ENCODE measurements around the gene ELN. TPM values are rescaled to one million over a fixed set of nuclear protein-coding genes. Genes with fewer than 3 reads are reported as not detected.

The ELN gene
- total RNA-seq, 2 donors from 2014 or later, result not detected

DNA sequence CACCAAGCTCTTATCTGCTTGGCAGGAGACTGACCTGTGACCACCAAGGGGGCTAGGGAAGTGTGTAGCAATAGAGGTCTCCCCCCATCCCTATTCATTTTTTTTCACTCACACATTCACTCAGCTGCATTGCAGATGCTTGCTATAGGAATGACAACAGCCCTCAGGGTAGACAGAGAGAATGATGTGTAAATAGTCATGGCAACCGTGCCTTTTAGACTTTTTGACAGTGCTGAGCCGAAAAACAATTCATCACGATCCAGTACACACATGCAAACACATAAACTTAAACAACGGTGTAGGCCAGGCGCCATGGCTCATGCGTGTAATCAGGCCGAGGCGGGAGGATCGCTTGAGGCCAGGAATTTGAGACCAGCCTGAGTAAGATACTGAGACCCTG is 7.6 kb upstream of the ELN start:
- Mint-ChIP-seq H3K4me1 (peaks cover 2% of the 10 kb centered on the region), H3K36me3 (ENCODE audit: low read depth) (no peaks in the 10 kb centered on the region), H3K27me3 (peaks cover 41% of the 10 kb centered on the region), H3K4me3 (no peak overlapping the region), H3K27ac (no peak overlapping the region)
- DNase-seq, result no peak
- no peaks in the 10 kb centered on the region for H3K9me3 ChIP-seq (ENCODE audit: control insufficient read depth, low read length, poor library complexity, severe bottlenecking)
- no peak for ATAC-seq

DNA sequence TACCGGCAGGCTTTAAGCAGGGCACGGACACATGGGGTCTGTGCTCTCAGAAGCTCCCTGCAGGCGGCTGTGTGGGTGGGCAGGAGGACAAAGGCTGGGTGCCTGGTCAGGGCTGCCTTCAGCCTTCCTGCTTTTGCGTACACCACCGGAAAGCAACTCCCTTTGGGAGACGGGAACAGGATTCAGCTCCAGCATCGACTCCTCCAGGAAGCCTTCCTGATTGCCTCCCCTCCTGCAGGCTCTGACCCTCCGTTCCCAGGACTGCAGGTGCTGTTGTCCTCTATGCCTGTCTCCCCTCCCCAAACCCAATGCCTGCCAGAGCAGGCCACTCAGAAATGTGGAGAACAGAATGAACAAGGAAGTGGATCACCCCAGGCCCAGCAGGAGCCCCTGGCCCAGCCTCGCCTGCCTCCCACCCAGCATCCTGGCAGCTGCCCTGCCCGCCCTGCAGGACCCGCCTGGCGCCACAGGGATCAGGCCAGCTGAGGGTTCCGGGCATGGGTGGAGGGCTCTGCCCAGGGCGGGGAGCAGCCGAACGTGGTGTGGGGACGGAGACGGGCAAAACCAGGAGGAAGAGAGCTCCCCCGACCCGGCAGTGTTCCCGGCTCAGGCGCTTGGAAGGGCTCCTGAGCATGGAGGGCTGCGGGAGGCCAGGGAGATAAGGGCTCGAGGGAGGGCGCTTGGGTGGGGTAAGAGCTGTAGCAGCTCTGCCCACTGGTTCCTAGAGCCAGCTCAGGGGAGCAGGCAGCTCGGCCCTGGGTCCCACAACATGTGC is 6.2 kb upstream of the ELN start:
- H3K4me1 Mint-ChIP-seq, result peaks cover 8% of the 10 kb centered on the region

DNA sequence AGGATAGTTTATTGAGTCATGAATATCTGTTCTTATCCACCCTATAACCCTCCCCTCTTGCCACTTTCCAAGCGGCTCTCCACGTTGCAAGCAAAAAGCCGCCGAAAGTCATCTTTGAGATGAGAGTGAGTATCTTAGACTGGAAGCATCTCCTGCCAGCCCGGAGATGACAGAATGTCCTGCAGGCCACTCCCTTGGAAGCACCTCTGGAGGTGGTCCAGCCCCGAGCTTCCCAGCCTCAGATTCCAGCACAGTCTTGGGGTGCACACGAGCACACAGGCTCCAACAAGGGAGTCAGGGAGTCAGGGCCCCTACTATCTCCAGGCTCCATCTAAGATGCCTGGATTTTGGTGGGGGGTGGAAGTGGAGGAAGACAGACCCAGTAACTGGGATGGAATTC is 5.5 kb upstream of the ELN start:
- no peaks in the 10 kb centered on the region for H3K9me3 ChIP-seq (ENCODE audit: control insufficient read depth, low read length, poor library complexity, severe bottlenecking)
- Mint-ChIP-seq H3K27ac (no peak overlapping the region), H3K4me1 (peaks cover 10% of the 10 kb centered on the region), H3K27me3 (peaks cover 56% of the 10 kb centered on the region), H3K4me3 (no peak overlapping the region), H3K36me3 (ENCODE audit: low read depth) (peaks cover 2% of the 10 kb centered on the region)
- no peak for DNase-seq
- ATAC-seq, result no peak

More for the DNA sequence above, 6.2 kb upstream of the ELN start:
- no peak for DNase-seq
- no peaks in the 10 kb centered on the region for H3K9me3 ChIP-seq (ENCODE audit: control insufficient read depth, low read length, poor library complexity, severe bottlenecking)
- H3K27ac Mint-ChIP-seq, result no peak overlapping the region
- peaks cover 55% of the 10 kb centered on the region for H3K27me3 Mint-ChIP-seq
- no peak for ATAC-seq
- peaks cover 2% of the 10 kb centered on the region for H3K36me3 Mint-ChIP-seq (ENCODE audit: low read depth)
- H3K4me3 Mint-ChIP-seq, result no peak overlapping the region

DNA sequence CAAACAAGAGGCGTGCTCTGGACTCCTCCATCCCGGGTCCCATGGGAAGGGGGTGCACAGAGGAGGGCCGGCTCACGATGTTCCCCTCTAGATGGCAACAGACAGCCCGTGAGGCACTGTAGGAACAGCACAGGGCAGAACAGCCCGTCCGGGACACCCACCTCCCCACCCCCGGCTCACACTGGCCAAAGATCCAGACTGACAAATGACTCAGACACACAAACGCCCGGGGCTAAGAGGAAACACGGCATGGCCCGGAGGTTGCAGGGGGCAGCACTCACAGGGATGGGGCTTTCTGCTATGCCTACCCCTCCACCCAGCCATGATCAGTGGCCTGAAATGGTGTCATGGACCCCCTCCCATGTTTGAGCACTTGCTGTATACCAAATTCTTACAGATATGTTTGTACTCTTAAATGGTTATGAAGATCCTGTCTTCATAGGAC is 4.9 kb upstream of the ELN start:
- ATAC-seq, result no peak
- H3K27ac Mint-ChIP-seq, result no peak overlapping the region

DNA sequence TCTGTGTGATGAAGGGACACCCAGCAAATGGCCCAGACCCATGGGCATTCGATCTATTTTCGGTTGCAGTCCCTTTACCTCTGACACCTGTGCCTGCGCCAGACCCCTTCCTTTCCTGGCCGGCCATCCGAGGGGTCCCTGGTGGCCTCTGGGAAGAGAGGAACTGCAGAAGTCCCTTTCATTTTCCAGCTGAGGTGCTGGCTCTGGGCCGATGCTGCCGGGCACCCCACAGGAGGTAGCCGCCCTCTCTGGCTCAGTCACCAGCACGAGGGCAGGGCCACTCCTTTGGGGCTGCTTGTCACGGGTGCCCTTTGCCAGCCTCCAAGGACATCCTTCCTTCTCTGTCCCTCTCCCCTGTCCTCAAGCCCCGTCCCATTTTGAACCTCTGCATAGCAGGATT is 4.2 kb upstream of the ELN start:
- Mint-ChIP-seq H3K4me1 (peaks cover 10% of the 10 kb centered on the region), H3K27ac (no peak overlapping the region), H3K27me3 (peaks cover 48% of the 10 kb centered on the region), H3K4me3 (no peak overlapping the region), H3K36me3 (ENCODE audit: low read depth) (peaks cover 2% of the 10 kb centered on the region)
- no peaks in the 10 kb centered on the region for H3K9me3 ChIP-seq (ENCODE audit: control insufficient read depth, low read length, poor library complexity, severe bottlenecking)
- DNase-seq, result no peak
- ATAC-seq, result no peak

More for the DNA sequence above, 4.9 kb upstream of the ELN start:
- peaks cover 50% of the 10 kb centered on the region for H3K27me3 Mint-ChIP-seq
- peaks cover 2% of the 10 kb centered on the region for H3K36me3 Mint-ChIP-seq (ENCODE audit: low read depth)
- no peak overlapping the region for H3K4me3 Mint-ChIP-seq
- H3K4me1 Mint-ChIP-seq, result peaks cover 10% of the 10 kb centered on the region
- H3K9me3 ChIP-seq (ENCODE audit: control insufficient read depth, low read length, poor library complexity, severe bottlenecking), result no peaks in the 10 kb centered on the region
- DNase-seq, result no peak

DNA sequence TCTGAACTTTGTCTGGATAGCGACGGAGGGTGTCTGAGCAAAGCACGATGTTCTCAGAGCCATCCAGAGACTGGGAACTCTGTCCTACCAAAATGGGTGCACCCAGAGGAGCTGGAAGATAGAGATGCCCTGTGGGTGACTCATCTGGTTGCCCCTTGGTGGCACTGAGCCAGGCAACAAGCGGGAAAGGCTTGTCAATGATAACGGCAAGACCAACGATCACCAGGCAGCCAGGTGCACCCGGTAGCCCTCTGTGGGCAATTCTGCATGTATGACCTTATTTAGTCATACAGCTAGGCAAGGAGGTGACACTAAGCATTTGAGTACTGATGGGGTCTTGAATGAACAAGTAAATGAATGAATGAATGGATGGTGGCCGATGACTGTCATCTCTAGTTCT is 2.8 kb upstream of the ELN start:
- H3K4me3 Mint-ChIP-seq, result no peak overlapping the region
- ATAC-seq, result no peak
- H3K27me3 Mint-ChIP-seq, result peaks cover 59% of the 10 kb centered on the region
- DNase-seq, result no peak
- H3K9me3 ChIP-seq (ENCODE audit: control insufficient read depth, low read length, poor library complexity, severe bottlenecking), result no peaks in the 10 kb centered on the region
- H3K36me3 Mint-ChIP-seq (ENCODE audit: low read depth), result peaks cover 4% of the 10 kb centered on the region
- H3K27ac Mint-ChIP-seq, result no peak overlapping the region
- H3K4me1 Mint-ChIP-seq, result peaks cover 14% of the 10 kb centered on the region

DNA sequence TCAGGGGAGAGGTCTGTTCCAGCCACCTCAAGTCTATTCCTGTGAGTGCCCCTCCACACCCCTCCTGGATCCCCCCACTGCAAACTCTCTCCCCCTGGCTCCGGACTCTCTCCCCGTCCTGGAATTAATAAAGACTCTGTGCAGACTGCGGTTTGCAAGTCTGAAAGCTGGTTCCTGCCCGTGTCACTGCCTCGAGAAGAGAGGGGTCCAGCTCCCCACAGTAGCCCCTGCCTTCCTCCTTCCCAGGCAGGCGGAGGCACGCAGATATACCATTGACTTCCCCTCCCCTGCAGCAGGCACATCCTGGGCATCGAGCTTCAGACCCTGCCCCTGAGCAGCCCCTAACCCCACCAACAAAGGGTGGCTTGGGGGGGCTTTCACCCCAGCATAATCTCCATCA is 2.2 kb upstream of the ELN start:
- Mint-ChIP-seq H3K36me3 (ENCODE audit: low read depth) (peaks cover 4% of the 10 kb centered on the region), H3K27ac (no peak overlapping the region), H3K4me1 (peaks cover 14% of the 10 kb centered on the region), H3K27me3 (peaks cover 62% of the 10 kb centered on the region), H3K4me3 (no peak overlapping the region)
- no peaks in the 10 kb centered on the region for H3K9me3 ChIP-seq (ENCODE audit: control insufficient read depth, low read length, poor library complexity, severe bottlenecking)
- DNase-seq (no peak), ATAC-seq (no peak)

DNA sequence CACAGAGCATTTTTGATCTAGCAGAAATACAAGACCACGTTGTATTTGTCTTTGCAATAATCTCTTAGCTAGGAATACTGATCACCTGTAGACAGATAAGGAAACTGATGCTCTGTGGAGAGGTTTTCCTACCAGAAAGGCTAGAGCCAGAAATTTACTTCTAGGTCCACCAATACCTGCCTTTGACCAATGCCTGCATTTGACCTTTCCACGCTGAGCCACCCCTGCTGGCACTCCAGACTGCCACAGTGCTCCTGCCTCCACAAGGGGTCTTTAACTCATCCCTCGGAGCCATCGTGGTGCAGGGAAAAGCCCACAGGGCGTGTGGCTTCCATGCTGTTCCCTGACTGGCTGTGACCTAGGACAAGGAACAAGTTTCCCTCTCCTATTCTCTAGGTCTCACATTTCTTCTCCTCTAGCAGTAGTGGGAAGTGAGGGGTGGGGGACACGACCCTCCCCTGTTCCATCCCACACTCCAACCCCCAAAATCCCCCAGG is 1.5 kb upstream of the ELN start:
- no peaks in the 10 kb centered on the region for H3K9me3 ChIP-seq (ENCODE audit: control insufficient read depth, low read length, poor library complexity, severe bottlenecking)
- H3K36me3 Mint-ChIP-seq (ENCODE audit: low read depth), result peaks cover 4% of the 10 kb centered on the region
- DNase-seq (no peak), ATAC-seq (peak; percentile 10)
- H3K4me1 Mint-ChIP-seq, result peaks cover 14% of the 10 kb centered on the region
- no peak overlapping the region for H3K4me3 Mint-ChIP-seq
- peak overlapping the region; percentile 24 for H3K27ac Mint-ChIP-seq
- H3K27me3 Mint-ChIP-seq, result peaks cover 67% of the 10 kb centered on the region

DNA sequence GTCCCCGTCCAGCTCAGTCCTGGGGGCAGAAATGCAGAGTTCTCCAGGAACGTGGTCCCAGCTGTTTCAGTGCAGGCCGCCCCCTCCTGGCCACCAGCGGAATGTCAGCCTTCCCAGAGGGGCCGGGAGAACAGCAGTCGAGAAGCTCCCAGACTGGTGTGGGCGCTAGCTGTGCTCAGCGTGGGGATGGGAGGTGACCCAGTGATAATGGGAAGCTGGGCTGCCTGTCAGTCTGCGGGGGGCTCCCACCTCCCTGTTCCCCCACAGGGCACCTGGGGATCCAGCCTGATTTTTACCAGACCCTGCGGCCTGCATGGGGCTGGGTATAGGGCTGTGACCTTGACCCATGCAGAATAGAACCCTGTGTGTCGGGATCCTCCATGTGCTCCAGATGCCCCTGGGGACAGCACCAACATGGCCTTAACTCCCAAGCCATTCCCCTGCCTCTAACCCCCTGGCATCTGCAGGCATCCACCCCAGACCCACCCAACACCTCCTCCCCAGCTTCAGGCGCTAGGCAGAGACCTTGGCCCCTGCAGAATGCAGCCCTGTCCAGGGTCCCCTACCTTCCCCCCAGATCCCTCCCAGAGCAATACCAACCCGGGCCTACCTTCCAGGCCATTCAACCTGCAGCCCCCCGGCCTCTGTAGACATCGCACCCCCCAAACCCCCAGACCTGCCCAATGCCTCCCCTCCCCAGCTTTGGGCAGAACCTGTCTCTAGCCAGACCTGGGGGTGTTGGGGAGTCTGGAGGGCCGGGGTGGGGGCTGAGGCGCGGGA is 880 bp upstream of the ELN start:
- Mint-ChIP-seq H3K4me3 (no peak overlapping the region), H3K27me3 (peaks cover 71% of the 10 kb centered on the region), H3K36me3 (ENCODE audit: low read depth) (peaks cover 4% of the 10 kb centered on the region), H3K4me1 (peaks cover 16% of the 10 kb centered on the region), H3K27ac (peak overlapping the region; percentile 24)
- DNase-seq (peak; percentile 37 to 57 (median 40)), ATAC-seq (peak; percentile 81)
- no peaks in the 10 kb centered on the region for H3K9me3 ChIP-seq (ENCODE audit: control insufficient read depth, low read length, poor library complexity, severe bottlenecking)

DNA sequence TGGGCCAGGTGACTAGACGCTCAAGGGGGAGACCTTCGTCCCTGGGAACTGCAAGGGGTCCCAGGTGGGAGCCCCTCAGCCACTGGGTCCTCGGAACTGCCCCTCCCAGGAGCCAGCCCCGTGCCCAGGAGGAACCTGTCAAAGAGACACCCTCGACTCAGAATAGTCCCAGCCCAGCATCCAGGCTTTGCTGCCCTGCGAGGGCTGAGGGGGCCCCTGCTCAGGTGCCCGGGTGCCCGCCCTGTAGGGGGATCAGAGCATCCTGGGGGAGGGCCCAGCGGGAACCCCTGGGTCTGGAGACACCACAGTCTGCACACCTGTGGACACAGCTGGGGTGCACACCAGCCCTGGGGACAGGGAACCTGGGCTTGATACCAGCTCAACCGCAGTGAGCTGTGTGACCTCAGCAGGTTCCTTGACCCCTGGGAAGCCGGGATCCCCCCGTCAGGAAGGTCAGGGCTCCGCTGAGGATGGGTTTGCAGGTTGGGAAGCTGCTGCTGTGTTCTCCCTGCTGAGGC is 407 bp downstream of the ELN start:
- H3K36me3 Mint-ChIP-seq (ENCODE audit: low read depth), result peaks cover 4% of the 10 kb centered on the region
- DNase-seq, result no peak
- no peaks in the 10 kb centered on the region for H3K9me3 ChIP-seq (ENCODE audit: control insufficient read depth, low read length, poor library complexity, severe bottlenecking)
- peaks cover 70% of the 10 kb centered on the region for H3K27me3 Mint-ChIP-seq
- no peak overlapping the region for H3K27ac Mint-ChIP-seq
- H3K4me3 Mint-ChIP-seq, result no peak overlapping the region
- no peak for ATAC-seq
- H3K4me1 Mint-ChIP-seq, result peaks cover 17% of the 10 kb centered on the region

DNA sequence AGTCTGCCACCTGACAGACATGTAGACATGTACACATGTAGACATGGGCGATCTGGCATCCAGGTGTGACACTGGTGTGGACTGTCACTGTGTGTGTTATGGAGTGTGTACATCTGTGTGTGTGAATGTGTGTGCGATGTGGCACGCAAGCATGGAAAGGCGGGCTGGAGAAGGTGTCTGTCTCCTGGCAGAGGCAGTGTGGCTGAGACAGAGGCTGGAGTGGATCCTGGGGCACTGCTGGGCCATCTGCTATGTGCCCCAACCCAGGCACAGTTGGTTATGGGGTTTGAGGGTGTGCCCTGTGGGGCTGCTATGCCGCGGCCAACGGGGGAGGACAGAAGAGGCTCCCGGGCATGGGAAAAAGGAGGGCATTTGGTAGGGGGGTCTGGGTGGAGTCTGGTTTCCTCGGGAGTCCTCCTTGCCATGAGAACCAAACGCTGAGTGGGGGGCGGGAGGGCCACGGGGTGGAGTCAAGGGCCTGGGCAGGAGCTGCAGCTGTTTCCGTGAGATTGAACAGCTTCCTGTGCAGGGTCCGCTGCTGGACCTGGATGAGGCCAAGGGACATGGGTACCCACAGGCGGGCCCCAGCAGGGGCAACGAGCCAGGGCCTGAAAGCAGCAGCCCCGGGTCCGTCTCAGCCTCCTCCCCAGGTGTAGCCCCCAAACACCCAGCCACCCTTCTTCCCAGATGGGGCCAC is 1.3 kb downstream of the ELN start:
- no peak overlapping the region for H3K4me3 Mint-ChIP-seq
- ATAC-seq, result no peak
- H3K27me3 Mint-ChIP-seq, result peaks cover 61% of the 10 kb centered on the region

DNA sequence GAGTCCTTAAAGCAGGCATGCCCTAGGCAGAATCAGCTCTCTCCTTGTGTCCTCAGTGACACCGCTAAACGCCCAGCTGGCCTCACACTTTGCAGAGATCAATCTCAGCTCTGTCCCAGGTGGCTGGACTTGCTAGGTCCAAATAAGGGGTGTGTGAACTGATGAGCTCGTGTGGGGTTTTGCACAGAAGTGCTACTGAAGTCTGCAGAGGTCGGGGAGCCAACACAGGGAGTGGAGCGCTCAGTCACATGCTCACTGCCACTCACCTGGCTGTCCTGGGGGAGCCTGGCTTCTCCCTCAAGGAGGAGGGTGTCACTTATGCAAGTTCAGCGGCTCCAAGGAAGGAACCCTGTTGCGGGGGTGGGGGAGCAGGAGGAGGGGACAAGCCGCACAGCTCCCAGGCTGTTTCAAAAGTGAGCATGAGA is 2.0 kb downstream of the ELN start:
- no peak overlapping the region for H3K27ac Mint-ChIP-seq
- DNase-seq (no peak), ATAC-seq (no peak)
- H3K27me3 Mint-ChIP-seq, result peaks cover 58% of the 10 kb centered on the region
- H3K4me1 Mint-ChIP-seq, result peaks cover 17% of the 10 kb centered on the region
- H3K9me3 ChIP-seq (ENCODE audit: control insufficient read depth, low read length, poor library complexity, severe bottlenecking), result no peaks in the 10 kb centered on the region
- H3K4me3 Mint-ChIP-seq, result no peak overlapping the region
- peaks cover 4% of the 10 kb centered on the region for H3K36me3 Mint-ChIP-seq (ENCODE audit: low read depth)

More for the DNA sequence above, 1.3 kb downstream of the ELN start:
- H3K4me1 Mint-ChIP-seq, result peaks cover 17% of the 10 kb centered on the region
- no peak overlapping the region for H3K27ac Mint-ChIP-seq
- H3K9me3 ChIP-seq (ENCODE audit: control insufficient read depth, low read length, poor library complexity, severe bottlenecking), result no peaks in the 10 kb centered on the region
- DNase-seq, result no peak
- peaks cover 4% of the 10 kb centered on the region for H3K36me3 Mint-ChIP-seq (ENCODE audit: low read depth)

DNA sequence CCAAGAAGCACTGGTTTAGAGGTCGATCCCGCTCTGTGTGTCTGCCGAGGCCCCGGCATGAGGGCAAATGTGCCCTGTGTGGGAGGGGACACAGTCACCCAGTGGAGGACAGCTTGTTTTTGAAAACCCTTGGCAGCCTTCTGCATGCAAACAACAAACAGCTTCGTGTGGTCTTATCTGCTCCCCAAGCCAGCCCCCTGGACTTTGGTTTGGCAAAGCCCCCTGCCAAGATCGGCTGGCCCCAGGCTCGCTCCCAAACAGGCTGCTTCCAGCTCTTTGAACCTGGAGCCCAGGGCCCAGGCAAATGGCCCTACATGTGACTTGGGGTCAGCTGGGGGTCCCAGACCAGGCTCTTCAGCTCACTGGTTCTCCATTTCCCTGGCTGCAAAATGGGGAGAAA is 2.9 kb downstream of the ELN start:
- no peak overlapping the region for H3K27ac Mint-ChIP-seq
- ATAC-seq (no peak), DNase-seq (no peak)
- peaks cover 4% of the 10 kb centered on the region for H3K36me3 Mint-ChIP-seq (ENCODE audit: low read depth)
- H3K4me1 Mint-ChIP-seq, result peaks cover 17% of the 10 kb centered on the region
- H3K27me3 Mint-ChIP-seq, result peaks cover 56% of the 10 kb centered on the region
- H3K4me3 Mint-ChIP-seq, result no peak overlapping the region
- no peaks in the 10 kb centered on the region for H3K9me3 ChIP-seq (ENCODE audit: control insufficient read depth, low read length, poor library complexity, severe bottlenecking)

Measured in T-helper 17 cell (primary cell).